GM23338 (cell line): ENCODE measurements around the gene SOST.

Source experiments
- CTCF ChIP-seq, 2 experiments: fragments of 200-600 bp in 1 of 2; sonication (generic) in 1 of 2; conservative IDR thresholded peaks; 2 replicates each; pipeline versions ENCODE4 v1.5.1 to v1.6.1; 2016 to 2017; ENCODE audit warnings: antibody characterized with exemption in 2 of 2, low read depth in 2 of 2, mild to moderate bottlenecking in 2 of 2, moderate library complexity in 1 of 2
- ETS1 ChIP-seq: IDR thresholded peaks from 2 replicates; pipeline ENCODE4 v1.6.1; 2016; ENCODE audit warnings: antibody characterized with exemption
- EZH2 ChIP-seq: fragments of 200-600 bp; sonication (generic); IDR thresholded peaks from one replicate; pipeline ENCODE4 v1.8.0; 2017; ENCODE audit warnings: antibody characterized with exemption, mild to moderate bottlenecking, low read depth; ENCODE audit not compliant: unreplicated experiment
- EZH2phosphoT487 ChIP-seq: fragments of 200-600 bp; sonication (generic); IDR thresholded peaks from one replicate; pipeline ENCODE4 v1.8.1; 2018; ENCODE audit warnings: antibody characterized with exemption; ENCODE audit not compliant: unreplicated experiment
- POLR2AphosphoS5 ChIP-seq: IDR thresholded peaks from 2 replicates; pipeline ENCODE4 v1.6.1; 2016; ENCODE audit warnings: antibody characterized with exemption, low read depth

- TF ChIP-seq CTCF (conservative IDR thresholded peaks at IDR 0.05; ENCODE audit: low read depth in 2 of 2) (no peak), EZH2phosphoT487 (no peak), EZH2 (no peak), POLR2AphosphoS5 (peak; percentile 80), ETS1 (no peak)
These were observed 19.9 kb upstream of the SOST start, which contains the start of gene DUSP3 for GRCh38 chr17:43778337-43779144.
